ENCODE measurements around the gene SLC4A1. TPM values are rescaled to one million over a fixed set of nuclear protein-coding genes. Genes with fewer than 3 reads are reported as not detected.
A peak's percentile ranks its signal among the peaks of the same experiment; 100 is the strongest.
"Not testable (repeated sequence)": the region's sequence is repeated elsewhere in the genome, so short reads cannot be mapped to it uniquely, and the experiment has no call there.

Gene SLC4A1
- total RNA-seq, 1 experiment from 2014 or later, result not detected

DNA sequence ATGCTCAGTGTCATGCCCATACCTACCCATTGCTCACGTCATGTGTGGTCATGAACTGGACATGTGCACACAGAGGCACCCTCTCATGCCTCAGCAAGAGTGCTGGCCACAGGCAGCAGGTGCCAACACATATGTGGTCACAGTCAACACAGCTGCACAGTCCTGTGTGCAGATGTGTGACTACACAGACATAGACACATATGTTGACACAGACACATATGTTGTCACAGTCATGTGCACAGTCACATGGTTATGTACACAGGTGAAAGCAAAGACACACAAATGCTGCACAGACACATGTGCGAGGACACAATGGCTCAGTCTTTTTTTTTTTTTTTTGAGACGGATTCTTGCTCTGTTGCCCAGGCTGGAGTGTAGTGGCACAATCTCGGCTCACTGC lies 11.3 kb downstream of the SLC4A1 start:
- DNase-seq (ENCODE audit: low spot score), result no peak

GRCh38 chr17:44255915-44256314 lies 12.0 kb downstream of the SLC4A1 start:
- no peak for DNase-seq (ENCODE audit: low spot score)

- no peak for DNase-seq (ENCODE audit: low spot score)
These were observed 13.4 kb downstream of the SLC4A1 start for GRCh38 chr17:44254361-44255095.

DNA sequence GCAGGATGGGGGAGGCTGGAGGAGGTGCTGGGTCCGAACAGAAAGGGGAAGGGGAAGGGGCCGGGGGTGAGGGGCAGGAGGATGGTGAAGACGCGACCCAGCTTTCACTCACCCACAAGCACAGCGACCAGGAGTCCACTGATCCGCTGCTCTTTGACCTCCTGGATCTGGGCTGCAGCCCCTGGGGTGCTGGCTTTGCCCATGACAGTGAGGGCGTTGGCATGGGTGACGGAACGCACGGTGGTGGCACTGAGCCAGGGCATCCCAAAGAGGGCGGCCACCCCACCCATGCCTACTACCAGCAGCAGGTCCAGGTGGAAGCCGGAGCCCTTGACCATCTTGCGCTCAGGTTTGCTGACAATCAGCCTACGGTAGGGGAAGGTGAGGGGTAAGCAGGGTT lies 14.9 kb downstream of the SLC4A1 start:
- DNase-seq (ENCODE audit: low spot score), result no peak

DNA sequence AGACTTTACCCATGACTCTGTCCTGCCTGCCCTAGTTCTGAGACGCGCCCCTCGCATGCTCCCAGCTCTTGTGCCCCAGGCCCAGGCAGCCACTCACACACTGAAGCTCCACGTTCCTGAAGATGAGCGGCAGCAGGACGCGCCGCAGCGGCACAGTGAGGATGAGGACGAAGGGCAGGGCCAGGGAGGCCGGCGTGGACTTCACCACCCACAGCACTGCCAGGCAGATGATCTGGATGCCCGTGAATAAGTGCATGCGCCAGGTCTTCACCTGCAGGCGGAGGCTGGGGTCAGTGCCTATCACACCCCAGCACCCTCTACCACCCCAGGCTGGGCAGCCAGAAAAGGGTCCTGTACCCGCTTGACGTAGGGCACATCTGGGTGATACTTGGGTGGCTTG lies 16.9 kb downstream of the SLC4A1 start:
- no peak for DNase-seq (ENCODE audit: low spot score)

- DNase-seq (ENCODE audit: low spot score), result no peak
These were observed 18.3 kb downstream of the SLC4A1 start for GRCh38 chr17:44249501-44250246.

DNA sequence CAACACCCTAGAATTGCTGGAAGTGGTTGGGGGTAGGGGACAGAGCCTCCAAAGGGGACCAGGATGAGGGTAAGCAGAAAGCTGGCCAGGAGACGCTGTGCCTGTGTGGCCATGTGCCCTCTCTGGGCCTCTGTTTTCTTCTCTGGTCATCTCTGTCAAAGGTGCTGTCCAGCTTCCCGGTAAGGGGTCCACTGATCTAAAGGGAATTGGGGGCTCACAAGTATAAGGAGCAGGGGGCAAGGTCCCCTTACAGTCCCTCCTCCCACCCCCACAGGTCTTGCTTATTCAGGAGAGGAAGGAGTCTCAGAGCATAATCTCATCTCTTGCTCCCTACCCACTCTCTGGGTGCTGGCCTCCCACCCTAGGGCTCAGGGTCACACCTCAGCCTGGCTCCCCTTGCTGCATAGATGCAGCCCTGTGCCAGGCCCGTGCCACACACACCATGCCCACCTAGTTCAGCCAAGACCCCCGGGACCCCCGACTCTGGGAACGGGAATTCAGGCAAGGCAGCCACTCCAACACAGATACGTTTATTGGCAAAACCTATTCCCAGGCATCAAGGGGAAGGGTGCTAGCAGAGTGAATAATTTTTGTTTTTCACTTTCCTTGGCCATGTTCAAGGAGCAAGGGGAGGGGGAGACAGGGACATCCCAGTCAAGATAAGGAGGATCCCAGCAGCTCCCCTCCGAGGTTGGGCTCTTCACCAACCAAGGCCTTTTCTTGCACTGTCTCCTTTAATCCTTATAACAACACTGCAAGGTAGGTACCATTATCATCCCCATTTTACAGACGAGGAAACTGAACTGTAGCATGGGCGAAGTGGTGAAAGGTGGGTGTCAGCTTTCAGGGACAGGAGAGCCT lies 19.8 kb downstream of the SLC4A1 start:
- no peak for DNase-seq (ENCODE audit: low spot score)

- DNase-seq (ENCODE audit: low spot score), result no peak
These were observed 20.5 kb downstream of the SLC4A1 start for GRCh38 chr17:44247440-44247841.

- DNase-seq (ENCODE audit: low spot score), result no peak
These were observed 26.8 kb downstream of the SLC4A1 start for GRCh38 chr17:44241106-44241624.

DNA sequence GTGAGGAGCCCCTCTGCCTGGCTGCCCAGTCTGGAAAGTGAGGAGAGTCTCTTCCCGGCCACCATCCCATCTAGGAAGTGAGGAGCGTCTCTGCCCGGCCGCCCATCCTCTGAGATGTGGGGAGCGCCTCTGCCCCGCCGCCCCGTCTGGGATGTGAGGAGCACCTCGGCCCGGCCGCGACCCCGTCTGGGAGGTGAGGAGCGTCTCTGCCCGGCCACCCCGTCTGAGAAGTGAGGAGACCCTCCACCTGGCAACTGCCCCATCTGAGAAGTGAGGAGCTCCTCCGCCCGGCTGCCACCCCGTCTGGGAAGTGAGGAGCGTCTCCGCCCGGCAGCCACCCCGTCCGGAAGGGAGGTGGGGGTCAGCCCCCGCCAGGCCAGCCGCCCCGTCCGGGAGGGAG lies 30.0 kb downstream of the SLC4A1 start:
- not testable (repeated sequence) for DNase-seq (ENCODE audit: low spot score)

- DNase-seq (ENCODE audit: low spot score), result no peak
These were observed 31.4 kb downstream of the SLC4A1 start for GRCh38 chr17:44236444-44236991.

DNA sequence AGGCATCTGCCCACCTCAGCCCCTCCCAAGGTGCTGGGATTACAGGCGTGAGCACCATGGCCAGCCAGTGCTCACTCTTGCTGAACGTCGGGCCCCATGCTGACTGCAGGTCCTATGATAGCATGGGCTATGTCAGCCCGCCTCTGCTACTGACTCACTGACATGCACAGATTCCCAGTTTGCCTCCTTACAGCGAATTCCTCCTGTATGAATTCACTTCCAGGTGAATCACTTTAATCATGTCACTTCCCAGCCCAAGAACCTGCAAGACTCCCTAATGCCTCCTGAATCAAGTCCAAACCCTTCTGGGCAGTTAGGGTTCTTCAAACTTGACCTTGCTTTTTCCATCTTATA lies 32.4 kb downstream of the SLC4A1 start:
- peak; percentile 90 for DNase-seq (ENCODE audit: low spot score)

GRCh38 chr17:44233582-44233981 lies 34.4 kb downstream of the SLC4A1 start:
- no peak for DNase-seq (ENCODE audit: low spot score)

DNA sequence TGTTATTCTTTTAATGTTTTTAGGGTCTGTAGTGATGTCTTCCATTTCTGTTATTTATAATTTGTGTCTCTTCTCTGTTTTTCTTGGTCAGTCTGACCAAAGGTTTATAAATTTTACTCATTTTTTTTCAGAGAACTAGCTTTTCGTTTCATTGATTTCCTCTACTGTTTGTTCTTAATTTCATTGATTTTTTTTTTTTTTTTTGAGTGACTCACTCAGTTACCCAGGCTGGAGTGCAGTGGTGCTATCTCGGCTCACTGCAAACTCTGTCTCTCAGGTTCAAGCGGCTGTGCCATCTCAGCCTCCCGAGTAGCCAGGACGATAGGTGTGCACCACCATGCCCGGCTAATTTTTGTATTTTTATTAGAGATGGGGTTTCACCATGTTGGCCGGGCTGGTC lies 35.9 kb downstream of the SLC4A1 start:
- DNase-seq (ENCODE audit: low spot score), result no peak

DNA sequence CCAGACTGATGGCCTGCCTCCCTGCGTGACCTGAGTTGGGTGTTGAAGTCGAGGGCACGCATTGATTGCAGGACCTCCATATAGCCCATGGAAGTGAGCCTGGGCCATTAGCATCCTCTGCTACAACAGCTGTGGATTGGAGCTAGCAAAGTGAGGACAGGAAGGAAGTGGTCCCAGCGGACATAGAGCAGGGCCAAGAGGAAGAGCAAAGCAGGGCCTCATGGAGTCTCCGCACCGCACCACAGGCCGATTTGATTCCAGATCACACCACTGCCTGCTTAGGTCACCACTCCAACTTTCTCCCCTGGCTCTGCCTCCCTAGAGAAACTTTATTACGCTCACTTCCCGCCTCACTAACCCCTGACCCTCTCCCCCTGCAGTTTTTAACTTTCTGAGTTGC lies 37.8 kb downstream of the SLC4A1 start:
- no peak for DNase-seq (ENCODE audit: low spot score)

DNA sequence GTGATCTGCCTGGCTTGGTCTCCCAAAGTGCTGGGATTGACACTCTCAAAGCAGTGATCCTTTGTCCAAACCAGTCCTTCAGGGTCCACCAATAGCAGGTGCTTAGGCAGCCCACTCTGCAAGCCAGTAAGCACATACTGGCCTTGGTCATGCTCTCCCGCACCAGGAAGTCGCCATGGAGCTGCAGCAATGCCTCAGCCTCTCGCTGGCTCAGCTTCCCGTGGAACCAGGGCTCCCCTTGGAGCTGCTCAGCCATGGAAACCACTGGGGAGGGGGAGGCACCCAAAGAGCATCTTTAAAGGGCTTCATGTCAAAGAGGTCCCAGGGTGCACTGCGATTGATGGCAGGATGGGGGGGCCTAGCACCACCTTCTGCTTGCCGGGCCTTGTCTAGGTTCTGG lies 38.8 kb downstream of the SLC4A1 start:
- no peak for DNase-seq (ENCODE audit: low spot score)

GRCh38 chr17:44223541-44224071 lies 44.3 kb downstream of the SLC4A1 start:
- DNase-seq (ENCODE audit: low spot score), result no peak

- DNase-seq (ENCODE audit: low spot score), result peak; percentile 38
These were observed 45.6 kb downstream of the SLC4A1 start for GRCh38 chr17:44222112-44222869.

GRCh38 chr17:44221862-44222111 lies 46.1 kb downstream of the SLC4A1 start:
- no peak for DNase-seq (ENCODE audit: low spot score)

DNA sequence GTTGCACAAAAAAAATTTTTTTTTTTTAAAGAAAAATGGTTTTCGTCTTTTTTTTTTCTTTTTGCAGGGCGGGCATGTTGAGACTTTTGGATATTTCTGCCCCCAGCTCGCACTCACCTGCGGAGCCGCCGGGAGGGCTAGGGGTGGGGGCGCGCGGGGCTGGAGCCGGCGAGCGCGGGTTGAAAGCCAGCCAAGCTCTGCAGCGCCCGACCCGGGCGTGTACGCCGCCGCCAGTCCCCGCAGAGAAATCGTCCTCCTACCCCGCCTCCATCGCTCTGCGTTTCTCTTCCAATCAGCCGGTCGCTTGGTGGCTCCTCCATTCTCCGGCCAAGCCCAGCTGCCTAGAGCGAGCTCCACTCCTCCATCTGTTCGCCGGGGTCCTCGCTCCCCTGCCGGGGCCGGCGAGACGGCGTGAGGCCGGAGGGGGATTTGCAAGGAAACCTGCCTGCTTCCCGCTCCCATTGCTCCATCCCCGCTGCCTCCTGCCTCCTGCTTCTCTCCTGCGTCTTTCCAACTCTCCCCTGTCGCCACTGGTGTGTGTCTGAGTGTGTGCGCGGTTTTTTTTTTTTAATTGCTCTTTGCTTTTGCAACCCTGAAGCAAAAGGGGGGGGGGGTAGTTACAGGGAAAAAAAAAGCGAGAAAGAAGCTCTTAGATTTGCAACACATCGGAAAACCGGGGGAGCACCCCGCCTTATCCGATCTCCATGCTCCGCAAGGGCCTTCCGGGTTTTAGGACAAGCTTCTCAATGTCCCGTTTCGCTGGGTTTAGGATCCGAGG lies 46.7 kb downstream of the SLC4A1 start:
- DNase-seq (ENCODE audit: low spot score), result peak; percentile 57

All from A172 (cell line).